WTC11 (cell line): ENCODE measurements around the gene AK6. TPM values are rescaled to one million over a fixed set of nuclear protein-coding genes. Genes with fewer than 3 reads are reported as not detected.

Experiments
- ATAC-seq: fragments of 200-7000 bp; cut with Tn5 transposase; 2 replicates; pipeline ENCODE4 v1.10.0; 2021; ENCODE audit warnings: mild to moderate bottlenecking, moderate library complexity
- CTCF ChIA-PET: fragments of 300-600 bp; sonication (Branson Sonifier 250); formaldehyde crosslinking; loops from one replicate; lab custom pipeline; 2021; ENCODE audit warnings: antibody characterized with exemption; lab: Charles Lee
- POLR2A ChIA-PET: fragments of 350-600 bp; sonication (Branson Sonifier 250); formaldehyde crosslinking; loops from one replicate; lab custom pipeline; 2021; ENCODE audit warnings: antibody characterized with exemption; lab: Charles Lee
- DNase-seq: peaks from one replicate; pipeline ENCODE4 v3.0.0; 2021; ENCODE audit warnings: low spot score
- H3K27ac Mint-ChIP-seq: 2 replicates; pipeline ENCODE4 v1.8.0; 2021; ENCODE audit warnings: mixed read lengths
- H3K27me3 Mint-ChIP-seq: 2 replicates; pipeline ENCODE4 v1.8.0; 2021; ENCODE audit warnings: low read depth, mild to moderate bottlenecking, moderate library complexity, mixed read lengths
- H3K36me3 Mint-ChIP-seq: 2 replicates; pipeline ENCODE4 v1.8.0; 2021; ENCODE audit warnings: mixed read lengths
- H3K4me1 Mint-ChIP-seq: 2 replicates; pipeline ENCODE4 v1.8.0; 2022; ENCODE audit warnings: mixed read lengths
- H3K4me3 Mint-ChIP-seq: 2 replicates; pipeline ENCODE4 v1.8.0; 2021; ENCODE audit warnings: mild to moderate bottlenecking, moderate library complexity, mixed read lengths
- H3K9me3 Mint-ChIP-seq: 2 replicates; pipeline ENCODE4 v1.8.0; 2021; ENCODE audit warnings: mixed read lengths
- AFF4 ChIP-seq: sonication (generic); formaldehyde crosslinking; IDR thresholded peaks from 2 replicates; pipeline ENCODE4 v1.8.1; 2023; ENCODE audit warnings: mild to moderate bottlenecking, missing genetic modification reagents, borderline replicate concordance
- FOXP1 ChIP-seq: sonication (generic); formaldehyde crosslinking; IDR thresholded peaks from 2 replicates; pipeline ENCODE4 v1.8.0; 2022; ENCODE audit warnings: missing genetic modification reagents, mild to moderate bottlenecking, moderate library complexity, borderline replicate concordance
- GRHL2 ChIP-seq: fragments of 250-450 bp; sonication (Bioruptor Pico); IDR thresholded peaks from 2 replicates; pipeline ENCODE4 v1.8.0; 2022; ENCODE audit warnings: mild to moderate bottlenecking, moderate library complexity; ENCODE audit not compliant: insufficient replicate concordance, severe bottlenecking
- IRF2 ChIP-seq: sonication (generic); formaldehyde crosslinking; IDR thresholded peaks from 2 replicates; pipeline ENCODE4 v1.8.0; 2022; ENCODE audit warnings: low read depth, missing genetic modification reagents, borderline replicate concordance
- JUN ChIP-seq: sonication (generic); formaldehyde crosslinking; IDR thresholded peaks from 2 replicates; pipeline ENCODE4 v1.8.0; 2023; ENCODE audit warnings: mild to moderate bottlenecking, missing genetic modification reagents
- STAT6 ChIP-seq: sonication (generic); formaldehyde crosslinking; conservative IDR thresholded peaks from 2 replicates; pipeline ENCODE4 v1.8.1; 2023; ENCODE audit warnings: mild to moderate bottlenecking, low read depth, missing genetic modification reagents, moderate library complexity
- TEAD1 ChIP-seq: sonication (generic); formaldehyde crosslinking; IDR thresholded peaks from 2 replicates; pipeline ENCODE4 v1.8.0; 2022; ENCODE audit warnings: mild to moderate bottlenecking, missing genetic modification reagents
- total RNA-seq: library from RNA; stranded (reverse); gene quantifications from 3 replicates; pipeline ENCODE4 v1.2.3, GENCODE V29; 2021
- TF ChIP-seq, protein P1 (sequence below): fragments of 250-450 bp; sonication (Bioruptor Pico); IDR thresholded peaks from 2 replicates; pipeline ENCODE4 v1.9.0; 2021; ENCODE audit warnings: mild to moderate bottlenecking
- TF ChIP-seq, protein P2 (sequence below): fragments of 250-450 bp; sonication (Bioruptor Pico); IDR thresholded peaks from 2 replicates; pipeline ENCODE4 v1.8.0; 2021; ENCODE audit warnings: mild to moderate bottlenecking
- TF ChIP-seq, protein P3 (sequence below): sonication (generic); formaldehyde crosslinking; IDR thresholded peaks from 2 replicates; pipeline ENCODE4 v1.8.1; 2022; ENCODE audit warnings: missing genetic modification reagents, borderline replicate concordance

AK6 gene
- total RNA-seq, 1 experiment from 2014 or later = 43.1 TPM

- TF ChIP-seq, protein P1, sequence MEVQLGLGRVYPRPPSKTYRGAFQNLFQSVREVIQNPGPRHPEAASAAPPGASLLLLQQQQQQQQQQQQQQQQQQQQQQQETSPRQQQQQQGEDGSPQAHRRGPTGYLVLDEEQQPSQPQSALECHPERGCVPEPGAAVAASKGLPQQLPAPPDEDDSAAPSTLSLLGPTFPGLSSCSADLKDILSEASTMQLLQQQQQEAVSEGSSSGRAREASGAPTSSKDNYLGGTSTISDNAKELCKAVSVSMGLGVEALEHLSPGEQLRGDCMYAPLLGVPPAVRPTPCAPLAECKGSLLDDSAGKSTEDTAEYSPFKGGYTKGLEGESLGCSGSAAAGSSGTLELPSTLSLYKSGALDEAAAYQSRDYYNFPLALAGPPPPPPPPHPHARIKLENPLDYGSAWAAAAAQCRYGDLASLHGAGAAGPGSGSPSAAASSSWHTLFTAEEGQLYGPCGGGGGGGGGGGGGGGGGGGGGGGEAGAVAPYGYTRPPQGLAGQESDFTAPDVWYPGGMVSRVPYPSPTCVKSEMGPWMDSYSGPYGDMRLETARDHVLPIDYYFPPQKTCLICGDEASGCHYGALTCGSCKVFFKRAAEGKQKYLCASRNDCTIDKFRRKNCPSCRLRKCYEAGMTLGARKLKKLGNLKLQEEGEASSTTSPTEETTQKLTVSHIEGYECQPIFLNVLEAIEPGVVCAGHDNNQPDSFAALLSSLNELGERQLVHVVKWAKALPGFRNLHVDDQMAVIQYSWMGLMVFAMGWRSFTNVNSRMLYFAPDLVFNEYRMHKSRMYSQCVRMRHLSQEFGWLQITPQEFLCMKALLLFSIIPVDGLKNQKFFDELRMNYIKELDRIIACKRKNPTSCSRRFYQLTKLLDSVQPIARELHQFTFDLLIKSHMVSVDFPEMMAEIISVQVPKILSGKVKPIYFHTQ (CRISPR knock-in tag) = no peak
- TF ChIP-seq IRF2 = no peak
- TF ChIP-seq, protein P2, sequence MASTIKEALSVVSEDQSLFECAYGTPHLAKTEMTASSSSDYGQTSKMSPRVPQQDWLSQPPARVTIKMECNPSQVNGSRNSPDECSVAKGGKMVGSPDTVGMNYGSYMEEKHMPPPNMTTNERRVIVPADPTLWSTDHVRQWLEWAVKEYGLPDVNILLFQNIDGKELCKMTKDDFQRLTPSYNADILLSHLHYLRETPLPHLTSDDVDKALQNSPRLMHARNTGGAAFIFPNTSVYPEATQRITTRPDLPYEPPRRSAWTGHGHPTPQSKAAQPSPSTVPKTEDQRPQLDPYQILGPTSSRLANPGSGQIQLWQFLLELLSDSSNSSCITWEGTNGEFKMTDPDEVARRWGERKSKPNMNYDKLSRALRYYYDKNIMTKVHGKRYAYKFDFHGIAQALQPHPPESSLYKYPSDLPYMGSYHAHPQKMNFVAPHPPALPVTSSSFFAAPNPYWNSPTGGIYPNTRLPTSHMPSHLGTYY = no peak
- no peak for TF ChIP-seq TEAD1
- no peak for TF ChIP-seq FOXP1 (CRISPR knock-in tag)
- TF ChIP-seq STAT6 (CRISPR knock-in tag) = no peak
- TF ChIP-seq AFF4 (CRISPR knock-in tag) = no peak
These were observed 53.3 kb downstream of the AK6 start (continued) for GRCh38 chr5:69315972-69316371.

GRCh38 chr5:69313428-69313827 lies 55.9 kb downstream of the AK6 start:
- Mint-ChIP-seq H3K4me3 (no peak overlapping the region), H3K27ac (no peak overlapping the region), H3K4me1 (no peaks in the 10 kb centered on the region), H3K9me3 (peaks cover 26% of the 10 kb centered on the region), H3K27me3 (no peaks in the 10 kb centered on the region), H3K36me3 (peaks cover 30% of the 10 kb centered on the region)
- CTCF ChIA-PET = no interaction called here
- no peak for ATAC-seq
- TF ChIP-seq, protein P3, sequence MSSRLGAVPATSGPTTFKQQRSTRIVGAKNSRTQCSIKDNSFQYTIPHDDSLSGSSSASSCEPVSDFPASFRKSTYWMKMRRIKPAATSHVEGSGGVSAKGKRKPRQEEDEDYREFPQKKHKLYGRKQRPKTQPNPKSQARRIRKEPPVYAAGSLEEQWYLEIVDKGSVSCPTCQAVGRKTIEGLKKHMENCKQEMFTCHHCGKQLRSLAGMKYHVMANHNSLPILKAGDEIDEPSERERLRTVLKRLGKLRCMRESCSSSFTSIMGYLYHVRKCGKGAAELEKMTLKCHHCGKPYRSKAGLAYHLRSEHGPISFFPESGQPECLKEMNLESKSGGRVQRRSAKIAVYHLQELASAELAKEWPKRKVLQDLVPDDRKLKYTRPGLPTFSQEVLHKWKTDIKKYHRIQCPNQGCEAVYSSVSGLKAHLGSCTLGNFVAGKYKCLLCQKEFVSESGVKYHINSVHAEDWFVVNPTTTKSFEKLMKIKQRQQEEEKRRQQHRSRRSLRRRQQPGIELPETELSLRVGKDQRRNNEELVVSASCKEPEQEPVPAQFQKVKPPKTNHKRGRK (CRISPR knock-in tag) = no peak
- TF ChIP-seq GRHL2 (no peak), JUN (CRISPR knock-in tag) (no peak), AFF4 (CRISPR knock-in tag) (no peak)
- POLR2A ChIA-PET = no interaction called here
- DNase-seq = no peak
